Activated B cell treated with CpG ODN at 0.5 μM for 24 hours (primary cell): ENCODE results near the gene MSI2. TPM values are rescaled to one million over a fixed set of nuclear protein-coding genes. Genes with fewer than 3 reads are reported as not detected.
"Not testable (repeated sequence)": the region's sequence is repeated elsewhere in the genome, so short reads cannot be mapped to it uniquely, and the experiment has no call there.

Source experiments
- ATAC-seq: fragments of 200-7000 bp; cut with Tn5 transposase; one replicate; pipeline ENCODE4 v1.10.0; 2021; ENCODE audit warnings: low read depth, mild to moderate bottlenecking, moderate library complexity
- CTCF ChIA-PET: fragments of 350-600 bp; sonication (Branson Sonifier 250); formaldehyde crosslinking; loops from one replicate; lab custom pipeline; 2021; ENCODE audit warnings: antibody characterized with exemption; lab: Charles Lee
- POLR2A ChIA-PET: fragments of 350-600 bp; sonication (Branson Sonifier 250); formaldehyde crosslinking; loops from one replicate; lab custom pipeline; 2021; ENCODE audit warnings: antibody characterized with exemption; lab: Charles Lee
- DNase-seq: peaks from one replicate; pipeline ENCODE4 v3.0.0; 2022
- H3K27ac Mint-ChIP-seq: one replicate; pipeline ENCODE4 v1.8.0; 2020; ENCODE audit warnings: mixed read lengths
- H3K27me3 Mint-ChIP-seq: one replicate; pipeline ENCODE4 v1.8.0; 2021; ENCODE audit warnings: mixed read lengths
- H3K36me3 Mint-ChIP-seq: one replicate; pipeline ENCODE4 v1.8.0; 2021; ENCODE audit warnings: low read depth, mixed read lengths
- H3K4me1 Mint-ChIP-seq: one replicate; pipeline ENCODE4 v1.8.0; 2021; ENCODE audit warnings: mixed read lengths
- H3K4me3 Mint-ChIP-seq: one replicate; pipeline ENCODE4 v1.8.0; 2020; ENCODE audit warnings: mild to moderate bottlenecking, mixed read lengths
- H3K9me3 Mint-ChIP-seq: one replicate; pipeline ENCODE4 v1.8.0; 2020; ENCODE audit warnings: mixed read lengths
- intact Hi-C: fragments of 100-400 bp; cut with micrococcal nuclease; formaldehyde crosslinking; loops from one replicate; pipeline ENCODE4 v1.15.1; 2024
- total RNA-seq: library from RNA; stranded (reverse); gene quantifications from 2 replicates; pipeline ENCODE4 v1.2.3, GENCODE V29; 2022
- TF ChIP-seq, protein P1 (sequence below): fragments of 200-600 bp; IDR thresholded peaks from one replicate; pipeline ENCODE4 v1.8.0; 2022; ENCODE audit warnings: antibody characterized with exemption, mild to moderate bottlenecking

The MSI2 gene
- total RNA-seq, 1 donor from 2014 or later: 102 TPM

DNA sequence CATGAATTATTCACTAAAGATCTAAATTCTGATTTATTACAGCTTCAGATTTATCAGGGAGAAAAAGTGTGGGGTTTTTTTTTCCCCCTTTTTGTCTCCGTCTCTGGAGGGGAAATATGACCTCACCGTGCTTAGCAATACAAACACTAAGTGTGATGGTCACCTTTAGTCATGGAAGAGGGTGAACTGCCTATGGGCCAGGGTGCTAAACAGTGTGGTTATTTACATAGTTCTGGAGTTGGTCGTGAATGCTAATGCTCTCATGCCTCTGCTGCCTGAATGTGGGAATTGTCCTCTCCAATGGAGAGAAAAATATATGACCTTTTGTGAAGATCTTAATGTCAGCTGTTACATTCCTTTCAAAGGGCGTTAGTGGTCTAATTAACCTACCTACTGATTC, 44.8 kb upstream of the MSI2 start:
- no peaks in the 10 kb centered on the region for H3K4me1 Mint-ChIP-seq
- no peak overlapping the region for H3K27ac Mint-ChIP-seq
- peaks cover 14% of the 10 kb centered on the region for H3K9me3 Mint-ChIP-seq
- H3K4me3 Mint-ChIP-seq: no peak overlapping the region
- ATAC-seq: no peak
- intact Hi-C loops: no loop called here
- POLR2A ChIA-PET: no interaction called here
- H3K27me3 Mint-ChIP-seq: peaks cover 14% of the 10 kb centered on the region
- CTCF ChIA-PET: no interaction called here
- no peak for DNase-seq
- TF ChIP-seq, protein P1, sequence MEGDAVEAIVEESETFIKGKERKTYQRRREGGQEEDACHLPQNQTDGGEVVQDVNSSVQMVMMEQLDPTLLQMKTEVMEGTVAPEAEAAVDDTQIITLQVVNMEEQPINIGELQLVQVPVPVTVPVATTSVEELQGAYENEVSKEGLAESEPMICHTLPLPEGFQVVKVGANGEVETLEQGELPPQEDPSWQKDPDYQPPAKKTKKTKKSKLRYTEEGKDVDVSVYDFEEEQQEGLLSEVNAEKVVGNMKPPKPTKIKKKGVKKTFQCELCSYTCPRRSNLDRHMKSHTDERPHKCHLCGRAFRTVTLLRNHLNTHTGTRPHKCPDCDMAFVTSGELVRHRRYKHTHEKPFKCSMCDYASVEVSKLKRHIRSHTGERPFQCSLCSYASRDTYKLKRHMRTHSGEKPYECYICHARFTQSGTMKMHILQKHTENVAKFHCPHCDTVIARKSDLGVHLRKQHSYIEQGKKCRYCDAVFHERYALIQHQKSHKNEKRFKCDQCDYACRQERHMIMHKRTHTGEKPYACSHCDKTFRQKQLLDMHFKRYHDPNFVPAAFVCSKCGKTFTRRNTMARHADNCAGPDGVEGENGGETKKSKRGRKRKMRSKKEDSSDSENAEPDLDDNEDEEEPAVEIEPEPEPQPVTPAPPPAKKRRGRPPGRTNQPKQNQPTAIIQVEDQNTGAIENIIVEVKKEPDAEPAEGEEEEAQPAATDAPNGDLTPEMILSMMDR: no peak
- no peaks in the 10 kb centered on the region for H3K36me3 Mint-ChIP-seq

DNA sequence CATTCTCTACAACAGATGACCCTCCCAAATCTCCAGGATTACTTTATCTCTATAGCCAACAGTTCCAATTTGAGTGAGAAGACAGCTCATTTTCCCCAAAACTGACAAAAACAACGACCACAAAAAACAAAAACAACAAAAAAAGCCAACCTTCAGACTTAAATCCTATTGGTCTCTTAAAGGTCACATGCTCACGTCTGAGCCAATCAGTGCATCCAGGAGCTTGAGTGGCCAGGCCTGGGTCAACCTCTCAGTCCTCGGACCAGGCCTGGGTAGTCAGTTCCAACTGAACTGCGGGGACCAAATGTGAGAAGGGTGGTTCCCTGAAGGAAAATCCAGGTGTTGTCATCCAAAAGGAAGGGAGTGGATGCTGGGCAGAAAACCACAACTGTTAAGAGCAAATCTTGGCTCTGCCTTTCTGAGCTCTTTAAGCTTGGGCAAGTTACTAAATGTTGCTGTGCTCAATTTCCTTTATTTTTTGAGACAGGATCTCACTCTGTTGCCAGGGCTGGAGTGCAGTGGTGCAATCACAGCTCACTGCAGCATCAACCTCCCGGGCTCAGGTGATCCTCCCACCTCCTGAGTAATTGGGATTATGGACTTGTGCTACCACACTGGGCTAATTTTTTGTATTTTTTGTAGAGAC, 43.0 kb upstream of the MSI2 start:
- TF ChIP-seq, protein P1: no peak
- peaks cover 8% of the 10 kb centered on the region for H3K9me3 Mint-ChIP-seq
- H3K27ac Mint-ChIP-seq: no peak overlapping the region
- intact Hi-C loops: no loop called here
- no peak for DNase-seq
- ATAC-seq: no peak
- H3K4me3 Mint-ChIP-seq: no peak overlapping the region
- H3K36me3 Mint-ChIP-seq: no peaks in the 10 kb centered on the region
- H3K4me1 Mint-ChIP-seq: no peaks in the 10 kb centered on the region
- peaks cover 20% of the 10 kb centered on the region for H3K27me3 Mint-ChIP-seq
- POLR2A ChIA-PET: no interaction called here
- CTCF ChIA-PET: no interaction called here

DNA sequence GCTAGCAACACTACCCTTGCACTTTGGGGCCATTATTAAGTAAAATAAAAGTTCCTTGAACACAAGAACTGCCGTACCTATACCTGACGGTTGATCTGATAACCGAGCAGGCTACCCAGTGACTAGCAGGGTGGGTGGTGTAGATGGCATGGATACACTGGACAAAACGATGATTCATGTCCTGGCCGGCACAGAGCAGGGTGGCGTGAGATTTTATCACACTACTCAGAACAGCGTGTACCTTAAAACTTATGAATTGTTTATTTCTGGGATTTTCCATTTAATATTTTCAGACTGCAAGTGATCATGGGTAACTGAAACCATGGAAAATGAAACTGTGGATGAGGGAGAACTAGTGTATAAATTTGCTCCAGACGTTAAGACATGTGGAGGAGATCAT, 41.0 kb upstream of the MSI2 start:
- Mint-ChIP-seq H3K36me3 (no peaks in the 10 kb centered on the region), H3K4me1 (no peaks in the 10 kb centered on the region), H3K9me3 (no peaks in the 10 kb centered on the region), H3K27me3 (peaks cover 25% of the 10 kb centered on the region), H3K27ac (no peak overlapping the region), H3K4me3 (no peak overlapping the region)
- ChIA-PET CTCF (no interaction called here), POLR2A (no interaction called here)
- intact Hi-C loops: no loop called here
- TF ChIP-seq, protein P1: no peak
- DNase-seq (no peak), ATAC-seq (no peak)

DNA sequence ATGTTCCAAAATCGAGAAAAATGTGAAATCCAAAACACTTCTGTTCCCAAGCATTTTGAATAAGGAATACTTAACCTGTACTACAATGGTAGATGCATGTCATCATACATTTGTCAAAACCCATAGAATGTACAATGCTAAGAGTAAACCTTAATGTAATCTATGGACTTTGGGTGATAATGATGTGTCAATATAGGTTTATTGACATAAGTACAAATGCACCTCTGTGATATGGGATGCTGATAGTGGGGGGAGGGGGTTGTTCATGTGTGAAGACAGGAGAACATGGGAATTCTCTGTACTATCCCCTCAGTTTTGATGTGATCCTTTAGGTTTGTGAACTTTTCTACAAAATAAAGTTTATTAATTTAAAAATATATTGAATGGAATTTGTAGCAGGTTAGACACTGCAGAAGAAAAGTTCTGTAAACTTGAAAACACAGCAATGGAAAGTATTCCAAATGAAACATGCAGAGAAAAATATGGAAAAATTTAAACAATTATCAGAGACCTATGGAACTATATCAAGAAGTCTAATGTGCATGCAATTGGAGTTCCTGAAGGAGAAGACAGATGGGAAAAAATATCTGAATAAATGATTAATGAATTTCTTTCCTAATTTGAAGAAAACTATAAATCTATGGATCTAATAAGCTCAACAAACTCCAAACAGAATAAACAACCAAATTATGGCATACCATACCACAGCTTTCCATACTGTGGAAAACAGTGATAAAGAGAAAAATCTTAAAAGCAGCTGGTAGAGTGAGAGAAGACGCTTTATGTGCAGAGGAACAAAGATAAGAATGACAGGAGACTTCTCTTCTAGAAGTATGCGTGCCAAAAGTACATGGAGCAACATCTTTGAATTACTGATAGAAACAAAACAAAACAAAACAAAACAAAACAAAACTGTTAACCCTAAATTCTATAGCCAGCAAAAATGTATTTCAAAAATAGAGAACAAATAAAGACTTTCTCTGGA, 34.7 kb upstream of the MSI2 start:
- ATAC-seq (no peak), DNase-seq (no peak)
- no peak overlapping the region for H3K27ac Mint-ChIP-seq
- peaks cover 18% of the 10 kb centered on the region for H3K27me3 Mint-ChIP-seq
- intact Hi-C loops: no loop called here
- no peaks in the 10 kb centered on the region for H3K4me1 Mint-ChIP-seq
- TF ChIP-seq, protein P1: no peak
- ChIA-PET POLR2A (no interaction called here), CTCF (interaction anchor here (0.9 kb wide), 1 partner anchor 355 kb away, joined by 3 read pairs; no protein-coding TSS in a partner anchor)
- no peaks in the 10 kb centered on the region for H3K36me3 Mint-ChIP-seq
- H3K4me3 Mint-ChIP-seq: no peak overlapping the region
- H3K9me3 Mint-ChIP-seq: peaks cover 9% of the 10 kb centered on the region

DNA sequence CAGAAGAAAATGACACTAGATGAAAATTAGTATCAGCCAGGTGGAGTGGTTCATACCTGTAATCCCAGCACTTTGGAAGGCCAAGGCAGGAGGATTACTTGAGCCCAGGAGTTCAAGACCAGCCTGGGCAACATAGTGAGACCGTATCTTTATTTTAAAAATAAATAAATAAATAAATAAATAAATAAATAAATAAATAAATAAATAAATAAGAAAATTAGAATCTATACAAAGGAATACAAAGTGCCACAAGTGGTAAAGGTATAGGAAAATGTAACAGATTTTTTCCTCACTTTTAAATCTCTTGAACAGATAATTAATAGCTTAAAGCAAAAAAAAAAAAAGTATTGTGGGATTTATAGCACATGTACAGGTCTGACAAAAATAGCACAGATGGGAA, 33.9 kb upstream of the MSI2 start:
- DNase-seq, H3K9me3 Mint-ChIP-seq, H3K4me1 Mint-ChIP-seq, POLR2A ChIA-PET, H3K4me3 Mint-ChIP-seq, H3K27ac Mint-ChIP-seq, ATAC-seq, CTCF ChIA-PET, intact Hi-C loops, H3K36me3 Mint-ChIP-seq: not testable (repeated sequence)
- peaks cover 16% of the 10 kb centered on the region for H3K27me3 Mint-ChIP-seq
